ENCODE measurements around the gene ARHGAP24.

The ARHGAP24 gene

DNA sequence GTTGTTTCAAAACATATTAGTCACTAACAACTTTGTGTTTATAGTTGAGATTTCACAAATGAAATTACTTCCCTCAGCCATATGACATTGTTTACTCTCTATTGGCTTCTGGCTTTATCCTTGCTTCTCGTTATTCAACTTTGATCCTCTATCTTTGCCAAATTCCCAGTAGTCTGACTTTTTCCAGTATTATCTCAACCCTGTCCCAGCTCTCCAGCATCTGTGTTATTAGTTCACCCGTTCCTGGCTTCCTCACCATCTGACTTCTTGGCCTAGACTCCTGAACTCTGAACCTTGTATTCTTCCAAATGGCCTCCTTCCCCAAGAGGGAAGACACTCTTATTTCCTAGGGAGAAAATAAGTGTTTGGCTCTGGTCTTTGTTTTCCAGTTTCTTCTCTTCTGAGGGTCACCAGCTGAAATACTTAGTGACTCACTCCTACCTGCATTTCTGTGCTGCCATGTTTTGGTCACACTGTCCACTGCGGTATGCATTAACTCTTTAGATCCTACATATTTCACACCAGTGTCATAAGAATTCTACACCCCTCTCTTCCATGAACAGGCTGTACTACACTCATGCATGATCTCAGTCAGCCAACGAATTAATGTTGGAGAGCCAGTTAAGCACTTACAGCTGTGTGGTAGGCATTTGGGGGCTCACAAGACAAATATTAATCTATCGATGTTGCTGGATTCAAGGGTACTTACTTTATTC, 17.0 kb upstream of the ARHGAP24 start:
- Mint-ChIP-seq H3K4me3 (no peak overlapping the region), H3K36me3 (peaks cover 0 to 3% of the 10 kb centered on the region in 2 donors), H3K9me3 (no peaks in the 10 kb centered on the region), H3K27me3 (no peaks in the 10 kb centered on the region), H3K27ac (no peak overlapping the region), H3K4me1 (peaks cover 0 to 26% of the 10 kb centered on the region in 2 donors)
- ATAC-seq (replicated peaks) = no peak
- no peak for DNase-seq

GRCh38 chr4:85459736-85460135, 15.2 kb upstream of the ARHGAP24 start:
- no peaks in the 10 kb centered on the region for H3K9me3 Mint-ChIP-seq
- H3K4me3 Mint-ChIP-seq = no peak overlapping the region
- no peak overlapping the region for H3K27ac Mint-ChIP-seq
- DNase-seq = no peak
- H3K36me3 Mint-ChIP-seq = peaks cover 0 to 3% of the 10 kb centered on the region in 2 donors
- ATAC-seq (replicated peaks) = no peak
- no peaks in the 10 kb centered on the region for H3K27me3 Mint-ChIP-seq
- H3K4me1 Mint-ChIP-seq = peaks cover 0 to 21% of the 10 kb centered on the region in 2 donors

- peak overlapping the region; percentile 92 to 97 for H3K4me3 Mint-ChIP-seq
- no peaks in the 10 kb centered on the region for H3K9me3 Mint-ChIP-seq
- ATAC-seq (replicated peaks) (no peak), DNase-seq (no peak)
- H3K27me3 Mint-ChIP-seq = no peaks in the 10 kb centered on the region
- peaks cover 39 to 46% of the 10 kb centered on the region in 2 donors for H3K4me1 Mint-ChIP-seq
- H3K27ac Mint-ChIP-seq = peak overlapping the region; percentile 98
- H3K36me3 Mint-ChIP-seq = peaks cover 0 to 4% of the 10 kb centered on the region in 2 donors
Observed at GRCh38 chr4:85474356-85474755, 594 bp upstream of the ARHGAP24 start.

DNA sequence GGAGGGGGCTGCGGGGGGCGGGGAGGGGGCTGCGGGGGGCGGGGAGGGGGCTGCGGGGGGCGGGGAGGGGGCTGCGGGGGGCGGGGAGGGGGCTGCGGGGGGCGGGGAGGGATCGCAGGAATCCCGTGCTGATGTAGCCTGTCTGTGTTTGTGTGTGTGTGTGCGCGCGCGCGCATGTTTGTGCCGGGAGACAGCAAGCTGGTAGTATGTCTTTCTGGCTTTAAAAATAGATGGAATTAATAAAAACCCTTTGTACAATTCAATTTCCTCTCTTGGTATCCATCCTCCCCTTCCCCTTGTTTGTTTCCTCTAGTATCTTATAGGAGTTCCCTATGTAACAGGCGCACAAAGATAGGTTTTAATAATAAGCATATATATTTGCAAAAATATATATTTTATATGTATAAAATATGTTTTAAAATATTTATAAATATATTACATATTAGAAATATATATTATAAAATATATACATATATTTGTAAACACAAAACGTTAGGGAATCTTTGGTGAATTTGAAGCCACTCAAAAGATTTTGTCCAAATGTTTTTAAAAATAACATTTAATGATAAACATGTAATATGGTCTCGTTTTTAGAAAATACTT, 782 bp downstream of the ARHGAP24 start:
- peak overlapping the region; percentile 92 to 97 for H3K4me3 Mint-ChIP-seq
- H3K27ac Mint-ChIP-seq = peak overlapping the region; percentile 98

GRCh38 chr4:85476381-85476780, 1.4 kb downstream of the ARHGAP24 start:
- Mint-ChIP-seq H3K4me3 (peak overlapping the region; percentile 63 to 77), H3K4me1 (peaks cover 41 to 48% of the 10 kb centered on the region in 2 donors), H3K27me3 (no peaks in the 10 kb centered on the region), H3K9me3 (no peaks in the 10 kb centered on the region), H3K27ac (peak overlapping the region; percentile 92), H3K36me3 (peaks cover 0 to 4% of the 10 kb centered on the region in 2 donors)
- DNase-seq (no peak), ATAC-seq (replicated peaks) (no peak)

More for the DNA sequence above, 782 bp downstream of the ARHGAP24 start:
- Mint-ChIP-seq H3K9me3 (no peaks in the 10 kb centered on the region), H3K27me3 (no peaks in the 10 kb centered on the region), H3K4me1 (peaks cover 39 to 46% of the 10 kb centered on the region in 2 donors), H3K36me3 (peaks cover 0 to 4% of the 10 kb centered on the region in 2 donors)
- ATAC-seq (replicated peaks) (no peak), DNase-seq (no peak)

GRCh38 chr4:85477534-85477933, 2.6 kb downstream of the ARHGAP24 start:
- no peak for DNase-seq
- ATAC-seq (replicated peaks) = peak in 1 of 2 donors; percentile 24
- Mint-ChIP-seq H3K27ac (peak overlapping the region; percentile 92), H3K27me3 (no peaks in the 10 kb centered on the region), H3K36me3 (peaks cover 0 to 4% of the 10 kb centered on the region in 2 donors), H3K9me3 (no peaks in the 10 kb centered on the region), H3K4me1 (peaks cover 50 to 57% of the 10 kb centered on the region in 2 donors), H3K4me3 (peak overlapping the region; percentile 72 to 77)

- H3K9me3 Mint-ChIP-seq = no peaks in the 10 kb centered on the region
- H3K36me3 Mint-ChIP-seq = peaks cover 0 to 4% of the 10 kb centered on the region in 2 donors
- no peaks in the 10 kb centered on the region for H3K27me3 Mint-ChIP-seq
- no peak for ATAC-seq (replicated peaks)
- H3K4me1 Mint-ChIP-seq = peaks cover 43 to 55% of the 10 kb centered on the region in 2 donors
- no peak for DNase-seq
- peak overlapping the region; percentile 92 for H3K27ac Mint-ChIP-seq
- peak overlapping the region in 1 of 2 donors; percentile 75 for H3K4me3 Mint-ChIP-seq
Observed at GRCh38 chr4:85478576-85478975, 3.6 kb downstream of the ARHGAP24 start.

DNA sequence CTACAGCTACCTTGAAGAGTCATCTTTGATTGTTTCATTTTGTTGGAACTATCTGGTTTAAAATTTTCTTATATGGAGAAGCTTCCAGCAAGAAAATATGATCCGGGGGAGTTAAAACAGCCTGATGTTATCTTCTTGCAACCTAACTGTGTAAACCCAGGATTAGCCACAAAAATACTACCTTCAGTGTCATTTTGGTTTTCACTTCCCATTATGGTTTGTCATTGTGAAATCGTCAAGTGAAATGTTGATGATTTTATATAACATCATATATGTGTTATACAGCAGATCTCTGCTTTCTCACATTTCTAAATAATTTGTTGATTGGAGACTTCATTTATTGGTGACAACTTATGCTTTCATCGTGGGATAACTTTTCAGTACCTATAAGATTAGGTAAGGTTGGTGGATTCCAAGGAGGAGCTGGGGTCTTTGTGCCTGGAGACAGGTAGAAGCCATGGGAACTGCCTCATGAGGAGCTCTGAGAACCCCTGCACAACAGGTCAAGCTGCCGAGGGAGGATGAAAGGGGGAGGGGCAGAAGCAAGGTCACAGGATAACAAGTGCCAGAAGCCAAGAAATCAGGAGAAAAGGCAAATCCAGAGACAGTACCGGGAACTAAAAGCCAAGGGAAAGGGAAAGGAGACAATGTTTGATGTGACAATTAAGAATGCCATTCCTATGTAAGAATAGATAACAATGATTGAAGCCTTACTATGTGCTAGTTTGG, 7.2 kb downstream of the ARHGAP24 start:
- Mint-ChIP-seq H3K4me3 (peak overlapping the region in 1 of 2 donors; percentile 48), H3K36me3 (peaks cover 0 to 4% of the 10 kb centered on the region in 2 donors), H3K9me3 (no peaks in the 10 kb centered on the region), H3K4me1 (peaks cover 38 to 42% of the 10 kb centered on the region in 2 donors), H3K27me3 (no peaks in the 10 kb centered on the region), H3K27ac (peak overlapping the region; percentile 78)
- peak; percentile 65 to 70 for ATAC-seq (replicated peaks)
- no peak for DNase-seq

DNA sequence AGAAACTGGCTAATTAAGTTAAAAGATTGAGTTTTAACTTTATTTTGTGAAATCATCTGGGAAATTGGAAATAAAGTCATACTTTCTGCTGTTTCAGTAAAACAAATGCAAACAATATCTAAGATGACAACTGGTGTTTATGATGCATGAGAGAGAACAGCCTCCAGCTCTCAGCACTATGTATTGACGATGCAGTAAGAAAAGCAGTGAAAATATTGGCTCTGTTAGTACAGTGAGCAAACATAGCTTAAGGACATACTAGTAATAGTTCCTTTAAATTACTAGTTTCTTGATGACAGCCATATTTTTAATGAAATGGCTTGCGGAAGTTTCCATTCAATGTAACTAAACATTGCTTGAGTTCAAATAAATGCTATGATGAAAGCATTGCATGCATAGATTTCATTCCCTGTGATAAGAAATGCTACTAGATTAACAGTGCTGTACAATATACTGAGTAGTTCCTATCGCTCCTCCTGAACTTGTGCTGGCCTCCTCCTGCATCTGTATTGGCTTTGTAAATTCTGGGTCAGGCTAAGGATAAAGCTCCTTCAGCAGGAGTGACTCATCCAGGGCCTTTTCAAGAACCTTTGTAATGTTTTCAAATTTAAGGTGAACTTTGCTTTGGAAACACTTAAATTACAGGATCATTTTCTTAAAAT, 11.6 kb downstream of the ARHGAP24 start:
- Mint-ChIP-seq H3K9me3 (no peaks in the 10 kb centered on the region), H3K27me3 (no peaks in the 10 kb centered on the region), H3K4me1 (peaks cover 32 to 36% of the 10 kb centered on the region in 2 donors), H3K4me3 (no peak overlapping the region), H3K27ac (peak overlapping the region; percentile 42), H3K36me3 (no peaks in the 10 kb centered on the region)
- no peak for ATAC-seq (replicated peaks)
- no peak for DNase-seq

DNA sequence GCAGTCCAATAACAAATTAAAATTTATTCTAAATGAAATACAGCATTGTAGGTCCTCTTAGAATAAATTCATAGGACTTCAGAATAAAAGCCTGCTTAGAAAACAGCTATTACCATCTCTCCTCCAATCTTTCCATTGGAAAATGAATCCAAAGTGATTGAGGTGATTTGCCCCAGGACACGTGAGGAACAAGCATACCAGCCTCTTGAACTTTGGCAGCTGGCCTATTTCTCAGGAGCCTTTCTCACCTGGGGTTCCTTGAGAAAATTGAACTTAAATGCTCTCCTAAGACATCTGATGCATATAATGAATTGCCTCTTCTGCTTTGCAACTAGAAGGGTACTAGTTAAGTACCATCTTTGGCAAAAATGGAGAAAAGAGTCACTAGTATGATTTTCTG, 13.5 kb downstream of the ARHGAP24 start:
- DNase-seq (no peak), ATAC-seq (replicated peaks) (no peak)
- H3K27ac Mint-ChIP-seq = peak overlapping the region; percentile 62
- H3K9me3 Mint-ChIP-seq = no peaks in the 10 kb centered on the region
- H3K27me3 Mint-ChIP-seq = no peaks in the 10 kb centered on the region
- peaks cover 0 to 7% of the 10 kb centered on the region in 2 donors for H3K36me3 Mint-ChIP-seq
- peaks cover 32 to 33% of the 10 kb centered on the region in 2 donors for H3K4me1 Mint-ChIP-seq
- H3K4me3 Mint-ChIP-seq = no peak overlapping the region

DNA sequence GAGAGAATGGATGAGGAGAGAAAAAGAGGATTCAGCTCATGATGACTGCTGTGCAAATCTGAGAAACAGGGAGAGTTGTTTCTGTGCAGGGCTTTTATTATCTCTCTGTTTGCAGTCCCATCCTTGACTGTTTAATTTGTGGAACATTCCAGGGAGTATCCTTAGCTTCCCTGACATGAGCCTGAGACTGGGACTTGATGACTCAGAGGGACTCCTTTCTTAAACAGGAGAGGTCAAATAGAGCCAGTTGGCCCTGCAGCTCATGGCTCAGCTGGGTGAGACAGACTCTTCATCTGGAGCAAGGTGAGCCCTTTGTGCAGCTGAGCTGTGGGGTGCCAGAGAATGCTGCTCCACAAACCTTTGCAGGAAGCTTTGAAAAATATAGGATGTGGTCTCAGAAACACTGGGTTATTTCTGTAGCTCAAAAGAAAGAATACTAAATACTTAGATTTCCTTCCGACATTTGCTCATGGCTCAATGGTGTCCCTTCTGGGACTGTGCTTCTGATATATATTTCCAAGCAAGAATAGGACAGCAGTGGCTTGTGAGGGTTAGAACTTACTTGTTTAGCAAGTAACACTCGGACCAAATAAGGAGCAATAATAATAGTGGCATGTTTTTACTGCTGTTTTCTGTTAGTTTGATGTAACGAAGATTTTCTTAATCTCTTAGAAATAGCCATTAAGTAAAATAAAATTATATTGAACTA, 14.5 kb downstream of the ARHGAP24 start:
- H3K36me3 Mint-ChIP-seq = peaks cover 0 to 16% of the 10 kb centered on the region in 2 donors
- no peak for DNase-seq

DNA sequence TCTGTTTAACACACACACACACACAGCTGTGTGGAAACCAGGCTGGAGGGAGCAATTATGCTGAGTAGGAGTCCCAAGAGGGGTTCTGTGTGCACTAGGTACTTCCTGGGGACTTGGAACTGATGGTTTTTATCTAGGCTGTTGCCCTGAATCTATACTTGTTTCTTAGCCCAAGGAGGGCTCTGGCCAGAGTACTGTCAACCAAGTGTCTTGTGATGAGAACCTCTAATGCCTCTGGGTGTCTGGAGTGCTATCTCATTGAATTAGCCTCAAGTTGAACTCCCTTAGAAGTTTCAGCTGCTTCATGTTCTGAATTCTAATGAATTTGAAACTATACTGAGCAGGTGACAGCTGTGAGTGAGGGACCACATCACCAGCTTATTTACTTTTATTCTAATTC, 16.6 kb downstream of the ARHGAP24 start:
- peaks cover 33 to 35% of the 10 kb centered on the region in 2 donors for H3K4me1 Mint-ChIP-seq
- H3K4me3 Mint-ChIP-seq = peak overlapping the region; percentile 1 to 11
- H3K36me3 Mint-ChIP-seq = peaks cover 0 to 26% of the 10 kb centered on the region in 2 donors
- ATAC-seq (replicated peaks) (peak; percentile 90 to 94), DNase-seq (peak; percentile 37)
- H3K27me3 Mint-ChIP-seq = no peaks in the 10 kb centered on the region
- H3K27ac Mint-ChIP-seq = peak overlapping the region; percentile 89
- no peaks in the 10 kb centered on the region for H3K9me3 Mint-ChIP-seq

More for the DNA sequence above, 14.5 kb downstream of the ARHGAP24 start:
- Mint-ChIP-seq H3K4me3 (no peak overlapping the region), H3K9me3 (no peaks in the 10 kb centered on the region), H3K4me1 (peaks cover 33 to 35% of the 10 kb centered on the region in 2 donors), H3K27me3 (no peaks in the 10 kb centered on the region), H3K27ac (peak overlapping the region; percentile 44)
- no peak for ATAC-seq (replicated peaks)

GRCh38 chr4:85492336-85492735, 17.4 kb downstream of the ARHGAP24 start:
- Mint-ChIP-seq H3K4me3 (peak overlapping the region; percentile 1 to 29), H3K4me1 (peaks cover 34 to 37% of the 10 kb centered on the region in 2 donors), H3K36me3 (peaks cover 0 to 31% of the 10 kb centered on the region in 2 donors), H3K27me3 (no peaks in the 10 kb centered on the region), H3K27ac (peak overlapping the region; percentile 89), H3K9me3 (no peaks in the 10 kb centered on the region)
- DNase-seq = no peak
- no peak for ATAC-seq (replicated peaks)
